ENCODE data around the gene LCE1A. TPM values are rescaled to one million over a fixed set of nuclear protein-coding genes. Genes with fewer than 3 reads are reported as not detected.

Gene LCE1A
- not detected for total RNA-seq

- ATAC-seq (ENCODE audit: low FRiP score) (no peak), DNase-seq (ENCODE audit: low spot score) (no peak)
- TF ChIP-seq CTCF (IDR thresholded peaks at IDR 0.05): no peak
These were observed at the start of gene LCE1A for GRCh38 chr1:152827173-152827572. Gene LCE1A, plus strand, starts transcription at chr1:152827473. Its CDS starts 0 bp downstream, at chr1:152827473.

GRCh38 chr1:152777510-152778137, 49.6 kb upstream of the LCE1A start:
- ATAC-seq (ENCODE audit: low FRiP score) (no peak), DNase-seq (ENCODE audit: low spot score) (no peak)
- no peak for TF ChIP-seq CTCF (IDR thresholded peaks at IDR 0.05)

- DNase-seq (ENCODE audit: low spot score): no peak
- ATAC-seq (ENCODE audit: low FRiP score): no peak
- no peak for TF ChIP-seq CTCF (IDR thresholded peaks at IDR 0.05)
These were observed 44.2 kb upstream of the LCE1A start for GRCh38 chr1:152783095-152783494.

- no peak for ATAC-seq (ENCODE audit: low FRiP score)
- no peak for TF ChIP-seq CTCF (IDR thresholded peaks at IDR 0.05)
- no peak for DNase-seq (ENCODE audit: low spot score)
These were observed 41.2 kb upstream of the LCE1A start, which contains the start of gene LCE1E for GRCh38 chr1:152786077-152786476. Gene LCE1E, plus strand, starts transcription at chr1:152786257. Its CDS starts 1,043 bp downstream, at chr1:152787300.

- ATAC-seq (ENCODE audit: low FRiP score) (no peak), DNase-seq (ENCODE audit: low spot score) (no peak)
- TF ChIP-seq CTCF (IDR thresholded peaks at IDR 0.05): no peak
These were observed 31.6 kb upstream of the LCE1A start for GRCh38 chr1:152795686-152796085.

- DNase-seq (ENCODE audit: low spot score) (no peak), ATAC-seq (ENCODE audit: low FRiP score) (no peak)
- TF ChIP-seq CTCF (IDR thresholded peaks at IDR 0.05): no peak
These were observed 30.9 kb upstream of the LCE1A start, which contains the start of gene LCE1D for GRCh38 chr1:152796421-152796820. Gene LCE1D, plus strand, starts transcription at chr1:152796721. Its CDS starts 1,074 bp downstream, at chr1:152797795.

GRCh38 chr1:152801333-152801732, 25.9 kb upstream of the LCE1A start:
- DNase-seq (ENCODE audit: low spot score): no peak
- TF ChIP-seq CTCF (IDR thresholded peaks at IDR 0.05): no peak
- no peak for ATAC-seq (ENCODE audit: low FRiP score)

Data from omental fat pad (tissue), 4 donors.